ENCODE results near the gene ALK. TPM values are rescaled to one million over a fixed set of nuclear protein-coding genes. Genes with fewer than 3 reads are reported as not detected.

ALK gene
- total and polyA plus RNA-seq, 7 donors: 0.31 to 2.9 (median 1.2) TPM; not detected in 1

DNA sequence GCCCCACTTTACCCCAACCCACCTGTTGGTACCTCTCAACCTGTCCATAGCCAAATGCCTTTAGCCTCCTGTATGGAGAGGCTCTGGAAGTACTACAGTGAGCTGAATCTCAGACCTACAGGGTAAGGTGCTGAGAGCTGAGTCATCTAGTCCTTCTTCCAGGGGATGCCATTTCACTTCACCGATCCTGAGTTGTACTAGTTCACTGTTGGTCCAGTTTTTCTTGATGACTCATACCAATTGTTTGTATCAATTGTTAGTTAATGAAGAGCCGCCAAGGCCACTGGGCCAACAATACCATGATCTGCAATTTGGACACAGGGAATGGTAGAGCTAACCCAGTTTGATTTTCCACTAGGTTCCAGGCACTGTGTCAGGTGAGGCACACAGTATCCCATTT lies 549.2 kb downstream of the ALK start:
- 85 to 95% methylated on average over 2 of the region's 2 CpGs for WGBS, 2 donors
- Histone ChIP-seq H3K9me3 (no peaks in the 10 kb centered on the region), H3K27me3 (no peaks in the 10 kb centered on the region), H3K27ac (no peak overlapping the region), H3K36me3 (no peaks in the 10 kb centered on the region), H3K4me1 (no peaks in the 10 kb centered on the region), H3K4me3 (no peak overlapping the region)
- no peak for TF ChIP-seq CTCF (IDR thresholded peaks at IDR 0.05)
- no peak for TF ChIP-seq POLR2A (IDR thresholded peaks at IDR 0.05)
- no peak for TF ChIP-seq POLR2AphosphoS5 (IDR thresholded peaks at IDR 0.05)
- TF ChIP-seq EP300 (IDR thresholded peaks at IDR 0.05): no peak
- intact Hi-C loops (cut with DNase I): no loop called here
- no peak for DNase-seq

- Histone ChIP-seq H3K27me3 (no peaks in the 10 kb centered on the region), H3K27ac (no peak overlapping the region), H3K36me3 (no peaks in the 10 kb centered on the region), H3K4me3 (no peak overlapping the region), H3K4me1 (no peaks in the 10 kb centered on the region), H3K9me3 (no peaks in the 10 kb centered on the region)
- intact Hi-C loops (cut with DNase I): no loop called here
- 59 to 66% methylated on average over 5 of the region's 5 CpGs for WGBS, 2 donors
- no peak for TF ChIP-seq POLR2AphosphoS5 (IDR thresholded peaks at IDR 0.05)
- DNase-seq: no peak
Observed at GRCh38 chr2:29370581-29371125, 550.7 kb downstream of the ALK start.

GRCh38 chr2:29370173-29370572 lies 551.2 kb downstream of the ALK start:
- Histone ChIP-seq H3K36me3 (no peaks in the 10 kb centered on the region), H3K4me1 (no peaks in the 10 kb centered on the region), H3K9me3 (no peaks in the 10 kb centered on the region), H3K27ac (no peak overlapping the region), H3K4me3 (no peak overlapping the region), H3K27me3 (no peaks in the 10 kb centered on the region)
- no peak for TF ChIP-seq POLR2A (IDR thresholded peaks at IDR 0.05)
- TF ChIP-seq EP300 (IDR thresholded peaks at IDR 0.05): no peak
- no peak for TF ChIP-seq CTCF (IDR thresholded peaks at IDR 0.05)
- no peak for TF ChIP-seq POLR2AphosphoS5 (IDR thresholded peaks at IDR 0.05)
- 39 to 40% methylated on average over 4 of the region's 4 CpGs for whole genome bisulfite sequencing, 2 donors
- intact Hi-C loops (cut with DNase I): no loop called here
- DNase-seq: no peak

GRCh38 chr2:29368659-29369040 lies 552.7 kb downstream of the ALK start:
- H3K27me3 ChIP-seq: no peaks in the 10 kb centered on the region
- no peaks in the 10 kb centered on the region for H3K9me3 ChIP-seq
- no peaks in the 10 kb centered on the region for H3K36me3 ChIP-seq
- 65 to 75% methylated on average over 3 of the region's 3 CpGs for WGBS, 2 donors
- no peak overlapping the region for H3K4me3 ChIP-seq
- intact Hi-C loops (cut with DNase I): no loop called here
- TF ChIP-seq POLR2AphosphoS5 (IDR thresholded peaks at IDR 0.05) (no peak), CTCF (IDR thresholded peaks at IDR 0.05) (no peak), EP300 (IDR thresholded peaks at IDR 0.05) (no peak), POLR2A (IDR thresholded peaks at IDR 0.05) (no peak)
- no peak overlapping the region for H3K27ac ChIP-seq
- no peaks in the 10 kb centered on the region for H3K4me1 ChIP-seq
- no peak for DNase-seq

- intact Hi-C loops (cut with DNase I): no loop called here
- no peaks in the 10 kb centered on the region for H3K36me3 ChIP-seq
- no peaks in the 10 kb centered on the region for H3K9me3 ChIP-seq
- no peak overlapping the region for H3K27ac ChIP-seq
- DNase-seq: no peak
- H3K4me1 ChIP-seq: no peaks in the 10 kb centered on the region
- H3K4me3 ChIP-seq: no peak overlapping the region
- H3K27me3 ChIP-seq: no peaks in the 10 kb centered on the region
- TF ChIP-seq POLR2AphosphoS5 (IDR thresholded peaks at IDR 0.05) (no peak), POLR2A (IDR thresholded peaks at IDR 0.05) (no peak), CTCF (IDR thresholded peaks at IDR 0.05) (no peak), EP300 (IDR thresholded peaks at IDR 0.05) (no peak)
- WGBS, 2 donors: 83 to 86% methylated on average over 3 of the region's 3 CpGs
Observed at GRCh38 chr2:29367986-29368658, 553.3 kb downstream of the ALK start.

Data from sigmoid colon (tissue), 7 donors.